Thoracic aorta (tissue), 2 donors: ENCODE measurements around the gene SLC22A2. TPM values are rescaled to one million over a fixed set of nuclear protein-coding genes. Genes with fewer than 3 reads are reported as not detected.

Experiments
- ATAC-seq: fragments of 150-250 bp; one replicate; pipeline ENCODE4 v1.8.0; 2017; ENCODE audit warnings: low read depth; ENCODE audit not compliant: insufficient number of reproducible peaks, low FRiP score
- DNase-seq: peaks from one replicate; pipeline ENCODE4 v3.0.0-alpha.2; 2020; ENCODE audit warnings: low spot score
- H3K27ac ChIP-seq, 2 donors: fragments of 200-600 bp; sonication (generic); 1 replicate in 1 of 2; 2 replicates in 1 of 2; pipeline ENCODE4 v1.5.1; 2016; ENCODE audit warnings: mild to moderate bottlenecking in 2 of 2, moderate library complexity in 2 of 2
- H3K27me3 ChIP-seq: fragments of 200-600 bp; sonication (generic); replicated peaks from 2 replicates; pipeline ENCODE4 v1.6.0; 2016; ENCODE audit warnings: mild to moderate bottlenecking; ENCODE audit not compliant: insufficient read depth
- H3K36me3 ChIP-seq: fragments of 200-600 bp; sonication (generic); one replicate; pipeline ENCODE4 v1.5.1; 2016
- H3K4me1 ChIP-seq, 2 donors: fragments of 200-600 bp; sonication (generic); 1 replicate in 1 of 2; 2 replicates in 1 of 2; pipeline versions ENCODE4 v1.5.1 to v1.6.0; 2016; ENCODE audit warnings: low read depth in 2 of 2, mild to moderate bottlenecking in 1 of 2; ENCODE audit not compliant: control insufficient read depth in 1 of 2
- H3K4me3 ChIP-seq: fragments of 200-600 bp; sonication (generic); 2 replicates; pipeline ENCODE4 v1.5.1; 2016; ENCODE audit warnings: mild to moderate bottlenecking
- H3K9me3 ChIP-seq: fragments of 200-600 bp; sonication (generic); 2 replicates; pipeline ENCODE4 v1.5.1; 2016
- CTCF ChIP-seq: fragments of 200-600 bp; sonication (generic); IDR thresholded peaks from one replicate; pipeline ENCODE4 v1.5.1; 2019; ENCODE audit warnings: antibody characterized with exemption
- total RNA-seq, 2 donors: library from RNA; depleted of rRNA; stranded (reverse); fragments of >200 nt; gene quantifications; one replicate each; pipeline versions ENCODE4 v1.1.0 to v1.2.3, GENCODE V29; 2016

SLC22A2 gene
- total RNA-seq, 2 donors from 2014 or later: not detected

GRCh38 chr6:160278311-160278710, 19.7 kb upstream of the SLC22A2 start:
- Histone ChIP-seq H3K4me3 (no peak overlapping the region), H3K27ac (no peak overlapping the region), H3K36me3 (no peaks in the 10 kb centered on the region), H3K4me1 (peaks cover 0 to 21% of the 10 kb centered on the region in 2 donors), H3K27me3 (no peaks in the 10 kb centered on the region), H3K9me3 (no peaks in the 10 kb centered on the region)
- no peak for TF ChIP-seq CTCF
- ATAC-seq (no peak), DNase-seq (no peak)

GRCh38 chr6:160277546-160277945, 18.9 kb upstream of the SLC22A2 start:
- no peak for ATAC-seq
- peaks cover 0 to 21% of the 10 kb centered on the region in 2 donors for H3K4me1 ChIP-seq
- H3K27me3 ChIP-seq: no peaks in the 10 kb centered on the region
- H3K4me3 ChIP-seq: no peak overlapping the region
- H3K9me3 ChIP-seq: no peaks in the 10 kb centered on the region
- no peak for DNase-seq
- no peak overlapping the region for H3K27ac ChIP-seq
- H3K36me3 ChIP-seq: no peaks in the 10 kb centered on the region
- TF ChIP-seq CTCF: no peak

GRCh38 chr6:160277144-160277543, 18.5 kb upstream of the SLC22A2 start:
- Histone ChIP-seq H3K4me1 (peaks cover 0 to 21% of the 10 kb centered on the region in 2 donors), H3K27me3 (no peaks in the 10 kb centered on the region), H3K27ac (no peak overlapping the region), H3K9me3 (no peaks in the 10 kb centered on the region), H3K36me3 (no peaks in the 10 kb centered on the region), H3K4me3 (no peak overlapping the region)
- no peak for ATAC-seq
- DNase-seq: no peak
- TF ChIP-seq CTCF: no peak

- Histone ChIP-seq H3K27ac (no peak overlapping the region), H3K36me3 (no peaks in the 10 kb centered on the region), H3K27me3 (no peaks in the 10 kb centered on the region), H3K4me3 (no peak overlapping the region), H3K9me3 (no peaks in the 10 kb centered on the region), H3K4me1 (peaks cover 0 to 21% of the 10 kb centered on the region in 2 donors)
- no peak for TF ChIP-seq CTCF
- DNase-seq (no peak), ATAC-seq (no peak)
These were observed 17.5 kb upstream of the SLC22A2 start for GRCh38 chr6:160276126-160276525.

GRCh38 chr6:160275511-160276003, 16.9 kb upstream of the SLC22A2 start:
- H3K4me3 ChIP-seq: no peak overlapping the region
- H3K27ac ChIP-seq: peak overlapping the region; percentile 29 to 40
- DNase-seq (no peak), ATAC-seq (no peak)
- H3K4me1 ChIP-seq: peaks cover 0 to 21% of the 10 kb centered on the region in 2 donors
- no peaks in the 10 kb centered on the region for H3K9me3 ChIP-seq
- H3K36me3 ChIP-seq: no peaks in the 10 kb centered on the region
- H3K27me3 ChIP-seq: no peaks in the 10 kb centered on the region
- TF ChIP-seq CTCF: no peak
